ENCODE data around the gene SARNP. TPM values are rescaled to one million over a fixed set of nuclear protein-coding genes. Genes with fewer than 3 reads are reported as not detected.

SARNP gene
- total and polyA plus RNA-seq, 10 of the 15 experiments (the other 5 are each of a cell fraction or from before 2014, with no cell fraction given): 77.6 to 445 (median 188) TPM

DNA sequence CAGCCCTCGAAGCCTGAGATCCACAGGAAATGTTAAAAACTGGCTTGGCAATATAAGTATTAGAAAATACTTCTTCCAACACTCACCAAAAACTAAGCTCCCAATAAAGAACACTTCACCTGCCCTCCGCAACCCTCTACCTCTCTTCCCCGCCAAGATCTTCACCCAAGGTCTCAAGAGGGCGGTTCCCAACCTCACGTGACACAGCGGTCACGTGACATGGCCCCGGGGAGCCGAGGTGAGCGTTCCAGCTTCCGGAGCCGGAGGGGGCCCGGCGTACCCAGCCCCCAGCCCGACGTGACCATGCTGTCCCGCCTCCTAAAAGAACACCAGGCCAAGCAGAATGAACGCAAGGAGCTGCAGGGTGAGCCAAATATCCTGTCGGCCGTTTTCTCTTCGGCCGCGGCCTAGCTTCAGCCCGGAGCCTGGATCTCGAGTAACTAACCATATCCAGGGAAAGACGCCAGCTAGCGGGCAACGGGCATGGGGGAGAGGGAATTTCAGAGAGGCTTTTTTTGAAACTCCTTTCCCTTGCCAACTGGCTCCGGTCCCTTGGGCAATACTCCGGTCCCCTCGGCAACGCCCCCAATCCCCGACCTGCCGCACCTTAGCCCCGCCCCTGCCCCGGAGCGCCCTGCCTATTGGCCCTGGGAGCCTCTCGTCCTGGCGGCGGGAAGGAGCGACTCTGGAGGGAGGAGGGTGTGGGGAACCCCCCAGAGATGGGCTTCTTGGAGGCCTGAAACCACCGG, 101.5 kb downstream of the SARNP start, which contains the start of gene BLOC1S1 (continued):
- no peak for TF ChIP-seq EZH2 (IDR thresholded peaks at IDR 0.05; ENCODE audit: borderline replicate concordance, control insufficient read depth, low read depth, low read length)
- TF ChIP-seq CBFB (IDR thresholded peaks at IDR 0.05; ENCODE audit: low read depth): peak; percentile 43; the same call in 1 of the 2 replicates
- no peak for TF ChIP-seq STAT3 (IDR thresholded peaks at IDR 0.05; ENCODE audit: low read depth, low read length)
- TF ChIP-seq GATAD2B (conservative IDR thresholded peaks at IDR 0.05; ENCODE audit: low read depth): peak; percentile 87; the same call in 1 of the 2 replicates
- TF ChIP-seq NR2C1 (IDR thresholded peaks at IDR 0.05): peak; percentile 72
- no peak for TF ChIP-seq NR2C2 (IDR thresholded peaks at IDR 0.05; ENCODE audit: borderline replicate concordance, control insufficient read depth, insufficient read length, low read depth)
- no peak for TF ChIP-seq ZSCAN29 (IDR thresholded peaks at IDR 0.05)
- TF ChIP-seq DPF2 (IDR thresholded peaks at IDR 0.05): peak; percentile 62
- peak; percentile 88 for TF ChIP-seq STAT1 (conservative IDR thresholded peaks at IDR 0.05)
- TF ChIP-seq MAX (IDR thresholded peaks at IDR 0.05; ENCODE audit: low read depth, low read length): peak; percentile 88
- TF ChIP-seq MXI1 (IDR thresholded peaks at IDR 0.05; ENCODE audit: low read depth, low read length): peak; percentile 51
- TF ChIP-seq NFYB (IDR thresholded peaks at IDR 0.05; ENCODE audit: insufficient read depth, low read depth, low read length): peak; percentile 51; the same call in 1 of the 2 replicates
- TF ChIP-seq CEBPB (IDR thresholded peaks at IDR 0.05; ENCODE audit: borderline replicate concordance in 1 of 2, low read depth in 2 of 2, low read length in 2 of 2): no peak
- TF ChIP-seq SKIL (IDR thresholded peaks at IDR 0.05; ENCODE audit: low read depth, poor library complexity, severe bottlenecking): peak; percentile 43
- no peak for TF ChIP-seq TCF3 (IDR thresholded peaks at IDR 0.05; ENCODE audit: borderline replicate concordance, insufficient read depth, low read depth, low read length)
- no peak for TF ChIP-seq IRF4 (IDR thresholded peaks at IDR 0.05; ENCODE audit: low read depth, low read length)
- no peak for TF ChIP-seq ZNF622 (IDR thresholded peaks at IDR 0.05)
- TF ChIP-seq NFXL1 (IDR thresholded peaks at IDR 0.05; ENCODE audit: borderline replicate concordance): no peak
- no peak for TF ChIP-seq HDAC2 (IDR thresholded peaks at IDR 0.05)
- no peak for TF ChIP-seq POLR2AphosphoS2 (IDR thresholded peaks at IDR 0.05; ENCODE audit: low read depth, low read length)
- no peak for TF ChIP-seq SMAD5 (IDR thresholded peaks at IDR 0.05; ENCODE audit: low read depth)
- TF ChIP-seq NFYA (IDR thresholded peaks at IDR 0.05; ENCODE audit: borderline replicate concordance, low read depth, low read length): no peak
- TF ChIP-seq EGR1 (IDR thresholded peaks at IDR 0.05; ENCODE audit: borderline replicate concordance in 1 of 2, low read depth in 2 of 2, low read length in 2 of 2): peak; percentile 21 to 57
- peak; percentile 72 for TF ChIP-seq ZBTB11 (CRISPR knock-in tag; IDR thresholded peaks at IDR 0.05)

Measured in GM12878 (cell line).